Thyroid gland (tissue), 4 donors: ENCODE results near the gene HMOX2. TPM values are rescaled to one million over a fixed set of nuclear protein-coding genes. Genes with fewer than 3 reads are reported as not detected.

Experiments used
- DNase-seq, 2 donors: peaks; one replicate each; pipeline ENCODE4 v3.0.0-alpha.2; 2019
- H3K27ac ChIP-seq, 3 donors: fragments of 200-600 bp; sonication (generic); 1 replicate in 2 of 3; 2 replicates in 1 of 3; pipeline ENCODE4 v1.5.1; 2016 to 2019; ENCODE audit warnings: mild to moderate bottlenecking in 1 of 3, moderate library complexity in 1 of 3
- H3K27me3 ChIP-seq: fragments of 200-600 bp; sonication (generic); one replicate; pipeline ENCODE4 v1.5.1; 2019
- H3K36me3 ChIP-seq, 2 donors: fragments of 200-600 bp; sonication (generic); one replicate each; pipeline ENCODE4 v1.5.1; 2016 to 2019
- H3K4me1 ChIP-seq, 2 donors: fragments of 200-600 bp; sonication (generic); one replicate each; pipeline ENCODE4 v1.5.1; 2017 to 2019
- H3K4me3 ChIP-seq, 3 donors: fragments of 200-600 bp; sonication (generic); replicated peaks in 1 of 3; 1 replicate in 2 of 3; 2 replicates in 1 of 3; pipeline ENCODE4 v1.5.1; 2016; ENCODE audit warnings: mild to moderate bottlenecking in 1 of 3
- H3K9me3 ChIP-seq: fragments of 200-600 bp; sonication (generic); one replicate; pipeline ENCODE4 v1.5.1; 2017
- CTCF ChIP-seq, 6 experiments: fragments of 200-600 bp in 3 of 6; fragments of 450-650 bp in 3 of 6; sonication (generic) in 3 of 6; IDR thresholded peaks; one replicate each; pipeline ENCODE4 v1.5.1; 2016 to 2019; ENCODE audit warnings: antibody characterized with exemption in 6 of 6, mild to moderate bottlenecking in 2 of 6, inconsistent platforms in 1 of 6, moderate library complexity in 1 of 6
- POLR2A ChIP-seq, 2 donors: fragments of 450-650 bp; IDR thresholded peaks; one replicate each; pipeline ENCODE4 v1.6.1; 2017; ENCODE audit warnings: antibody characterized with exemption in 2 of 2, mild to moderate bottlenecking in 2 of 2, moderate library complexity in 1 of 2
- WGBS, 2 donors: methylation state at CpG; one replicate each; pipeline ENCODE4 v1.1.5; 2017; 5-methylcytosine and 5-hydroxymethylcytosine counted together
- intact Hi-C: fragments of 100-400 bp; cut with DNase I; formaldehyde crosslinking; loops from one replicate; pipeline ENCODE4 v1.15.1; 2023
- total RNA-seq, 4 donors: library from RNA; depleted of rRNA; stranded (reverse); fragments of >200 nt; gene quantifications; one replicate each; pipeline ENCODE4 v1.2.3, GENCODE V29; 2016

Gene HMOX2
- total RNA-seq, 4 donors from 2014 or later = 36.0 to 63.2 (median 50.5) TPM

DNA sequence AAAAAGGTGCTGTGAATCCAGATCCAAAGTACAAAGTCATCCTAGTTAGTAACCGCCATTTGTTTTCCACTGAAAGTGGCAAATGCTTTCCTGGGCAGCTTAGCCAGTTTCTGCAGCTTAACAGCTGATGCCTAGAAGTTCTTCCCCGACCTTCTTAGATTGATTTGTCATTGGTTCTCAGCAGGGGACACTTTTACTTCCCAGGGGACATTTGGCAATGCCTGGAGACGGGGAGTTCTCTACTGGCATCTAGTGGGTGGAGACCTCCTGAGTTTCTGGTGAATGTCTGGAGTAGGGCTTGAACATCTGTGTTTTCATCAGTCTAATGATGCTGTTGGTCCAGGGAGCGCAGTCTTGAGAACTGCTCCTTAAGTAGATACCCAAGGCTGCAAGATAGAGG lies 43.0 kb upstream of the HMOX2 start:
- intact Hi-C loops = no loop called here
- WGBS, 2 donors = 87 to 93% methylated on average over 4 of the region's 4 CpGs
- TF ChIP-seq POLR2A (IDR thresholded peaks at IDR 0.05) (no peak), CTCF (IDR thresholded peaks at IDR 0.05) (no peak)
- H3K4me1 ChIP-seq = no peaks in the 10 kb centered on the region
- no peak overlapping the region for H3K27ac ChIP-seq
- H3K4me3 ChIP-seq = no peak overlapping the region
- no peaks in the 10 kb centered on the region for H3K9me3 ChIP-seq
- DNase-seq = no peak
- peaks cover 13 to 25% of the 10 kb centered on the region in 2 donors for H3K36me3 ChIP-seq
- H3K27me3 ChIP-seq = no peaks in the 10 kb centered on the region

DNA sequence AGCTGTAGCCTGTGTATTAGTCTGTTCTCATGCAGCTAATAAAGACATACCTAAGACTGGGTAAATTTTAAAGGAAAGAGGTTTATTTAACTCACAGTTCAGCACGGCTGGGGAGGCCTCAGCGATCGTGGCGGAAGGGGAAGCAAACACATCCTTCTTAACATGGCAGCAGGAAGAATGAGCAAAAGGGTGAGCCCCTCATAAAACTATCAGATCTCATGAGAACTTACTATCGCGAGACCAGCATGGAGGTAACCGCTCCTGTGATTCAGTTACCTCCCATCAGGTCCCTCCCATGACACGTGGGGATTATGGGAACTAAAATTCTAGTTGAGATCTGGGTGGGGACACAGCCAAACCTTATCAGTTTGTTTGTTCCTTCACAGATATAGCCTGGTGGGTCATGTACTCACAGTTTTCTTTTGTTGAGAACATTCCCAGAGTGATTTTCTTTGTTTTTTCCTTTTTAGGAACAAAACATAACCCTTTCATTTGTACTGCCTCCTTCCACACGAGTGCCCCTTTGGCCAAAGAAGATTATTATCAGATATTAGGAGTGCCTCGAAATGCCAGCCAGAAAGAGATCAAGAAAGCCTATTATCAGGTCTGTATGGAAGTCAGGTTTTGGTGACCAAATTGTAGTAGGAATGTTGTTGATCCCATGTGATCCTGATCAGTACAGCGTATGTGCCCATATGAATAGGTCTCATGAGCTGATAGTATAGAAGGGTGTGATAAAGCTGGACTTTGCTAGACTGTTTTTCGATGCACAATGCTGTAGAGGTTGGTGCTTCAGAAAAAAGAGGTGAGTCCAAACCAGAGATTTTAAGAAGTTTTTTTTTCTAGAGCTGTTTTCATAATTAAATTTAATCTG lies 42.0 kb upstream of the HMOX2 start:
- peaks cover 14 to 26% of the 10 kb centered on the region in 2 donors for H3K36me3 ChIP-seq
- intact Hi-C loops = no loop called here
- H3K4me1 ChIP-seq = no peaks in the 10 kb centered on the region

GRCh38 chr16:4435337-4436067 lies 40.7 kb upstream of the HMOX2 start:
- H3K9me3 ChIP-seq = no peaks in the 10 kb centered on the region
- H3K36me3 ChIP-seq = peaks cover 25 to 38% of the 10 kb centered on the region in 2 donors
- no peak overlapping the region for H3K4me3 ChIP-seq
- TF ChIP-seq CTCF (IDR thresholded peaks at IDR 0.05) = no peak
- no peak for TF ChIP-seq POLR2A (IDR thresholded peaks at IDR 0.05)
- no peaks in the 10 kb centered on the region for H3K27me3 ChIP-seq
- 83 to 84% methylated on average over 8 of the region's 8 CpGs for WGBS, 2 donors
- no peak overlapping the region for H3K27ac ChIP-seq
- intact Hi-C loops = no loop called here
- no peaks in the 10 kb centered on the region for H3K4me1 ChIP-seq
- no peak for DNase-seq

More for the DNA sequence above, 42.0 kb upstream of the HMOX2 start:
- no peaks in the 10 kb centered on the region for H3K27me3 ChIP-seq
- no peak for DNase-seq
- WGBS, 2 donors = 91 to 93% methylated on average over 12 of the region's 12 CpGs
- no peak overlapping the region for H3K4me3 ChIP-seq
- no peaks in the 10 kb centered on the region for H3K9me3 ChIP-seq
- no peak overlapping the region for H3K27ac ChIP-seq
- TF ChIP-seq CTCF (IDR thresholded peaks at IDR 0.05) (no peak), POLR2A (IDR thresholded peaks at IDR 0.05) (no peak)

- no peak overlapping the region for H3K27ac ChIP-seq
- no peaks in the 10 kb centered on the region for H3K27me3 ChIP-seq
- peaks cover 42 to 52% of the 10 kb centered on the region in 2 donors for H3K36me3 ChIP-seq
- no peak for DNase-seq
- TF ChIP-seq POLR2A (IDR thresholded peaks at IDR 0.05) (no peak), CTCF (IDR thresholded peaks at IDR 0.05) (no peak)
- no peaks in the 10 kb centered on the region for H3K4me1 ChIP-seq
- no peak overlapping the region for H3K4me3 ChIP-seq
- no peaks in the 10 kb centered on the region for H3K9me3 ChIP-seq
- intact Hi-C loops = no loop called here
- 97% methylated on average over 3 of the region's 3 CpGs for WGBS, 2 donors
Observed at GRCh38 chr16:4437366-4437765, 38.8 kb upstream of the HMOX2 start.

GRCh38 chr16:4442371-4442770 lies 33.8 kb upstream of the HMOX2 start:
- no peak for DNase-seq
- no peak for TF ChIP-seq POLR2A (IDR thresholded peaks at IDR 0.05)
- TF ChIP-seq CTCF (IDR thresholded peaks at IDR 0.05) = no peak
- no peaks in the 10 kb centered on the region for H3K4me1 ChIP-seq
- no peak overlapping the region for H3K27ac ChIP-seq
- H3K9me3 ChIP-seq = no peaks in the 10 kb centered on the region
- H3K27me3 ChIP-seq = no peaks in the 10 kb centered on the region
- intact Hi-C loops = no loop called here
- H3K36me3 ChIP-seq = peaks cover 71 to 87% of the 10 kb centered on the region in 2 donors
- no peak overlapping the region for H3K4me3 ChIP-seq
- WGBS, 2 donors = 88 to 92% methylated on average over 11 of the region's 11 CpGs
